ENCODE data around the gene SPSB1.

GRCh38 chr1:9269078-9269501 is 23.6 kb upstream of the SPSB1 start:
- no peak for TF ChIP-seq CTCF (conservative IDR thresholded peaks at IDR 0.05; ENCODE audit: low read depth in 2 of 2)
- TF ChIP-seq JUNB (IDR thresholded peaks at IDR 0.05; ENCODE audit: unreplicated experiment) = no peak
- no peak for TF ChIP-seq POLR2AphosphoS5 (IDR thresholded peaks at IDR 0.05; ENCODE audit: low read depth)
- TF ChIP-seq CREB1 (CRISPR knock-in tag; IDR thresholded peaks at IDR 0.05; ENCODE audit: low read depth) = no peak
- no peak for TF ChIP-seq EZH2phosphoT487 (IDR thresholded peaks at IDR 0.05; ENCODE audit: unreplicated experiment)
- TF ChIP-seq REST (IDR thresholded peaks at IDR 0.05; ENCODE audit: unreplicated experiment) = no peak

Data from GM23338 (cell line).